Right cardiac atrium (tissue), 5 donors: ENCODE results near the gene EHBP1L1. TPM values are rescaled to one million over a fixed set of nuclear protein-coding genes. Genes with fewer than 3 reads are reported as not detected.

Experiments used
- ATAC-seq, 2 donors: fragments of 200-7000 bp; cut with Tn5 transposase; one replicate each; pipeline versions ENCODE4 v1.8.0 to v1.9.1; 2020; ENCODE audit warnings: moderate library complexity in 2 of 2, mild to moderate bottlenecking in 1 of 2
- DNase-seq, 3 donors: peaks; one replicate each; pipeline ENCODE4 v3.0.0-alpha.2; 2020
- H3K27ac ChIP-seq: one replicate; pipeline ENCODE4 v1.5.1; 2013; ENCODE audit warnings: mild to moderate bottlenecking, low read length, control low read depth, moderate library complexity
- H3K27me3 ChIP-seq: one replicate; pipeline ENCODE4 v1.6.1; 2013; ENCODE audit not compliant: control insufficient read depth, insufficient read depth
- H3K4me1 ChIP-seq: one replicate; pipeline ENCODE4 v1.6.1; 2013; ENCODE audit warnings: low read length; ENCODE audit not compliant: control insufficient read depth, insufficient read depth
- H3K4me3 ChIP-seq: one replicate; pipeline ENCODE4 v1.5.1; 2013; ENCODE audit warnings: low read length, control low read depth
- H3K9me3 ChIP-seq: one replicate; pipeline ENCODE4 v1.6.1; 2013; ENCODE audit warnings: low read length; ENCODE audit not compliant: control insufficient read depth
- WGBS: extraction: QIAGEN DNeasy Blood & Tissue Kit; methylation state at CpG from one replicate; pipeline ENCODE4 v1.1.7; 2013; 5-methylcytosine and 5-hydroxymethylcytosine counted together
- intact Hi-C, 4 donors: fragments of 100-400 bp; cut with DNase I; formaldehyde crosslinking; loops; one replicate each; pipeline versions ENCODE4 v1.11.0 to v1.14.0; 2022 to 2023
- polyA plus RNA-seq: library from polyadenylated mRNA; stranded (reverse); fragments of 200-250 nt; gene quantifications from one replicate; pipeline ENCODE4 v1.2.3, GENCODE V29; 2013
- total RNA-seq, 4 donors: library from RNA; stranded (reverse); fragmentation: NEBNext Ultra II Directional; extraction: Animal tissue kit (Norgen Biotek cat#: 25700); gene quantifications; one replicate each; pipeline ENCODE4 v1.2.1, GENCODE V29; 2021
- donor health status: healthy with polysubstance abuse.
- donor health status: DM: no; HTN: yes; CAD: no.
- donor health status: DM: no; HTN: no; CAD: no.
- donor health status: DM: no; HTN: yes; CAD: no; lungs with severe emphysema.
- donor health status: DM: yes; HTN: yes; CAD: no.

The EHBP1L1 gene
- total and polyA plus RNA-seq, 5 donors = 35.7 to 80.2 (median 46.4) TPM

GRCh38 chr11:65611758-65612603 is 36.1 kb downstream of the EHBP1L1 start:
- Histone ChIP-seq H3K27ac (peak overlapping the region; percentile 80), H3K9me3 (no peaks in the 10 kb centered on the region), H3K4me3 (peak overlapping the region; percentile 82), H3K27me3 (no peaks in the 10 kb centered on the region), H3K4me1 (peaks cover 10% of the 10 kb centered on the region)
- no peak for ATAC-seq
- DNase-seq = no peak
- intact Hi-C loops = loop anchor here in 1 of 4 donors (5.0 kb wide), 1 partner anchor 35 kb away; the partner anchor contains the start of gene EHBP1L1
- 45% methylated on average over 12 of the region's 12 CpGs for WGBS

GRCh38 chr11:65612691-65613090 is 36.8 kb downstream of the EHBP1L1 start:
- intact Hi-C loops = loop anchor here in 1 of 4 donors (5.0 kb wide), 1 partner anchor 35 kb away; the partner anchor contains the start of gene EHBP1L1
- peaks cover 6% of the 10 kb centered on the region for H3K4me1 ChIP-seq
- WGBS = 50% methylated on average over 7 of the region's 7 CpGs

DNA sequence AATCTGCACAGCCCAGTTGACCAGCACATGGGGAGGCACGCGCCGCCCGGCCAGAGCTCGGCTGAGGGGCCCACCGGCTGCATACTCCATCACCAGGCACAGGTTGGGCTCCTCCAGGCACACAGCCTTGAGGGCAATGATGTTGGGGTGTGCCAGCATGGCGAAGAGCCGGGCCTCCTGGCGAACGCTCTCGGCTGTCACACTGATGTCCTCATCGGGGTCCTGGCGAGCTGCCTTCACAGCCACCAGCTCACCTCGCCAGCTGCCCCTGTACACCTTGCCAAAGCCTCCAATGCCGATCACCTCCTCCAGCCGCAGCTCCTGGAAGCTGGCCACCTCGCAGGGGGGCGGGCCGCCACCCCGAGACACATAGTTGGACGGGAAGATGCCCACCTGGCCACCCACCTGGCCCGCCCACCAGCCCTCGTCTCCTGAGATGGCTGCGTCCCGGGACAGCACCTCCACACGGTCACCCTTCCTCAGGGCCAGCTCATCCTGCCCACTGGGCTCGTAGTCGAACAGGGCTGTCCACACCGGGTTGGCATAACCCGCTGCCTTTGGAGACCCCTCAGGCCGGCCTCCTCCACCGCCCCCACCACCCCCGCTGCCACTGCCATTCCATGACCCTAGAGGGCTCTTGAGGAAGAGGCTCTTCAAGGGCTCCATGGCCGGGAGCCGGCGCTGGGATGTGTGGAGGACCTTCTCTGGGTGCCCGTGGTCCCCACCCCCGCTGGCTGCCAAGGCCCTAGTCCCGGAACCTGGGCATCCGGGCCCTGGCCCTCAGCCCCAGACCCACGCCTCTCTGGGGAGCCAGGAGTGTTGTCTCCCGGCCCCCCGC is 37.5 kb downstream of the EHBP1L1 start:
- H3K4me3 ChIP-seq = peak overlapping the region; percentile 82
- DNase-seq (peak; percentile 43 to 79 (median 72)), ATAC-seq (no peak)
- H3K27me3 ChIP-seq = no peaks in the 10 kb centered on the region
- H3K4me1 ChIP-seq = peaks cover 5% of the 10 kb centered on the region
- no peaks in the 10 kb centered on the region for H3K9me3 ChIP-seq
- 20% methylated on average over 43 of the region's 43 CpGs for WGBS
- H3K27ac ChIP-seq = peak overlapping the region; percentile 93
- intact Hi-C loops = loop anchor here in 1 of 4 donors (5.0 kb wide), 1 partner anchor 36 kb away; the partner anchor contains the start of gene EHBP1L1

More at GRCh38 chr11:65612691-65613090, 36.8 kb downstream of the EHBP1L1 start:
- DNase-seq = no peak
- Histone ChIP-seq H3K9me3 (no peaks in the 10 kb centered on the region), H3K4me3 (peak overlapping the region; percentile 82), H3K27me3 (no peaks in the 10 kb centered on the region), H3K27ac (peak overlapping the region; percentile 93)
- ATAC-seq = no peak

- under 1% methylated on average over 55 of the region's 55 CpGs for WGBS
- Histone ChIP-seq H3K4me3 (peak within 1 kb of the TSS; percentile 91), H3K27ac (peak within 1 kb of the TSS; percentile 90), H3K27me3 (no peaks in the 10 kb centered on the region), H3K9me3 (no peaks in the 10 kb centered on the region), H3K4me1 (peaks cover 3% of the 10 kb centered on the region)
- intact Hi-C loops = no loop called here
- DNase-seq = peak; percentile 100
- peak; percentile 85 to 90 for ATAC-seq
These were observed 39.5 kb downstream of the EHBP1L1 start, which contains the start of gene PCNX3 for GRCh38 chr11:65615229-65615949. PCNX3 (plus strand) TSS chr11:65615776; CDS start chr11:65616312, 536 bp downstream.

GRCh38 chr11:65615950-65616574 is 40.2 kb downstream of the EHBP1L1 start:
- intact Hi-C loops = no loop called here
- Histone ChIP-seq H3K4me1 (peaks cover 3% of the 10 kb centered on the region), H3K4me3 (peak overlapping the region; percentile 91), H3K9me3 (no peaks in the 10 kb centered on the region), H3K27ac (peak overlapping the region; percentile 83), H3K27me3 (no peaks in the 10 kb centered on the region)
- ATAC-seq (peak; percentile 0), DNase-seq (peak in 1 of 3 donors; percentile 74)
- under 1% methylated on average over 50 of the region's 50 CpGs for WGBS

- DNase-seq (no peak), ATAC-seq (no peak)
- Histone ChIP-seq H3K27ac (no peak overlapping the region), H3K4me3 (peak overlapping the region; percentile 91), H3K4me1 (peaks cover 3% of the 10 kb centered on the region), H3K9me3 (no peaks in the 10 kb centered on the region), H3K27me3 (no peaks in the 10 kb centered on the region)
- intact Hi-C loops = no loop called here
- WGBS = 68% methylated on average over 10 of the region's 10 CpGs
These were observed 40.7 kb downstream of the EHBP1L1 start for GRCh38 chr11:65616575-65617001.

DNA sequence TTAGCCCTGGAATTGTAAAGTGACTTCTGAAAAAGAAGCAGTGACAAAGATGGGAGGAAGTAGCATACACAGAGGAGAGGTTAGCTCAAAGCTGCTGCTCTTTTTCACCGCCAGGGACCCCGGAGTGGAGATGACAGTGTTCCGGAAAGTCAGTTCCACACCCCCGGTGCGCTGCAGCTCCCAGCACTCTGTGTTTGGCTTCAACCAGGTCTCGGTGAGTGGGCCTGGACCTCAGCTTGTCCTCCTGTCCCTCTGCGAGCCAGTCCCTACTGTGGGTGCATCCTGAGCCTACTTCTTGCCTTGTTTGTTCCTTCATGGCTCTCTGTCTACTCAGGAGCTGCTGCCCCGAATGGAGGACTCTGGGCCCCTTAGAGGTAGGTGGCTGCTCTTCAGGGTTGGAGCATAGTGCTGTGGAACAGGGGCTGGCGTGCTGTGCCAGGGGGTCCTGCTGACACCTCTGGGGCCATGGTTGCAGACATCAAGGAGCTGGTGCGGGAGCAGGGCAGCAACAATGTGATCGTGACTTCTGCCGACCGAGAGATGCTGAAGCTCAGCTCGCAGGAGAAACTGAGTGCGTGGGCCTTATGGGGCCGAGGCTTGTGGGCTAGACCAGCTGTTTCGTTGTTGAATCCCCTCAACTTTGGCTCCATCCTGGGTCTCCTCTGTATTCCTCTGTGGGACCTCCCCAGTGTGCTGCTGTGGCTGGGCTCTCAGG is 41.4 kb downstream of the EHBP1L1 start:
- Histone ChIP-seq H3K4me1 (peaks cover 3% of the 10 kb centered on the region), H3K27ac (no peak overlapping the region), H3K9me3 (no peaks in the 10 kb centered on the region), H3K27me3 (no peaks in the 10 kb centered on the region), H3K4me3 (no peak overlapping the region)
- no peak for DNase-seq
- 90% methylated on average over 17 of the region's 17 CpGs for WGBS
- no peak for ATAC-seq
- intact Hi-C loops = no loop called here

GRCh38 chr11:65617990-65618751 is 42.3 kb downstream of the EHBP1L1 start:
- H3K4me3 ChIP-seq = no peak overlapping the region
- WGBS = 91% methylated on average over 33 of the region's 33 CpGs
- intact Hi-C loops = no loop called here
- H3K27me3 ChIP-seq = no peaks in the 10 kb centered on the region
- H3K4me1 ChIP-seq = peaks cover 3% of the 10 kb centered on the region
- ATAC-seq (no peak), DNase-seq (peak in 2 of 3 donors; percentile 52 to 71)
- no peaks in the 10 kb centered on the region for H3K9me3 ChIP-seq
- H3K27ac ChIP-seq = no peak overlapping the region

DNA sequence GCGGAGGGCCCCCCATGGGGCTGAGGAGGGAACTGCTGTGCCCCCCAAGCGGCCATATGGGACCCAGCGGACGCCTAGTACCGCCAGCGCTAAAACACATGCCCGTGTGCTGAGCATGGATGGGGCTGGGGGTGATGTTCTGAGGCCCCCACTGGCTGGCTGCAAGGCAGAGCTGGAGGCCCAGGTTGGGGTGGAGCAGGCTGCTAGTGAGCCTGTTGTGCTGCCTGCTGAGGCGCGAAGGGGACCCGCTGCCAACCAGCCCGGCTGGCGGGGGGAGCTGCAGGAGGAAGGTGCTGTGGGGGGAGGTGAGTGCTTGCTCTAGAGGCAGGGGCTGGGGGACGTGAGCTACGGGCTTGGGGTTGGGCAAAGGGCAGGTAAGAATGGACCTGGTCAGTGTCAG is 42.9 kb downstream of the EHBP1L1 start:
- peak in 1 of 3 donors; percentile 30 for DNase-seq
- intact Hi-C loops = no loop called here
- no peaks in the 10 kb centered on the region for H3K27me3 ChIP-seq
- no peak overlapping the region for H3K4me3 ChIP-seq
- H3K9me3 ChIP-seq = no peaks in the 10 kb centered on the region
- 89% methylated on average over 14 of the region's 14 CpGs for WGBS
- no peak for ATAC-seq
- H3K4me1 ChIP-seq = peaks cover 3% of the 10 kb centered on the region
- no peak overlapping the region for H3K27ac ChIP-seq
